Fibroblast of the aortic adventitia (primary cell): ENCODE data around the gene DNAJC5. TPM values are rescaled to one million over a fixed set of nuclear protein-coding genes. Genes with fewer than 3 reads are reported as not detected.

Experiments
- DNase-seq: peaks from one replicate; pipeline ENCODE4 v3.0.0-alpha.2; 2010; ENCODE audit warnings: low read depth
- H3K4me3 ChIP-seq: 2 replicates; pipeline ENCODE4 v1.5.1; 2011; ENCODE audit warnings: low read depth, mild to moderate bottlenecking, control low read depth, low read length, moderate library complexity
- CTCF ChIP-seq: IDR thresholded peaks from 2 replicates; pipeline ENCODE4 v1.5.1; 2011; ENCODE audit warnings: mild to moderate bottlenecking, low read length, control low read depth, inconsistent platforms; ENCODE audit not compliant: insufficient read depth
- total RNA-seq: library from RNA; depleted of rRNA; stranded (reverse); fragments of >200 nt; gene quantifications from 2 replicates; pipeline ENCODE4 v1.2.3, GENCODE V29; 2012; ENCODE audit warnings: low replicate concordance

The DNAJC5 gene
- total RNA-seq, 1 donor: 33.9 TPM

GRCh38 chr20:63950701-63951397 is 55.9 kb downstream of the DNAJC5 start:
- no peak for TF ChIP-seq CTCF
- DNase-seq: no peak
- no peak overlapping the region for H3K4me3 ChIP-seq

- no peak overlapping the region for H3K4me3 ChIP-seq
- DNase-seq: no peak
- TF ChIP-seq CTCF: no peak
Observed at GRCh38 chr20:63951398-63952209, 56.7 kb downstream of the DNAJC5 start.

- DNase-seq: no peak
- no peak overlapping the region for H3K4me3 ChIP-seq
- no peak for TF ChIP-seq CTCF
Observed at GRCh38 chr20:63952210-63952535, 57.2 kb downstream of the DNAJC5 start.

GRCh38 chr20:63952769-63953168 is 57.8 kb downstream of the DNAJC5 start:
- no peak for TF ChIP-seq CTCF
- DNase-seq: no peak
- H3K4me3 ChIP-seq: no peak overlapping the region

- TF ChIP-seq CTCF: no peak
- H3K4me3 ChIP-seq: peak overlapping the region; percentile 87
- DNase-seq: no peak
Observed at GRCh38 chr20:63953764-63954429, 59.0 kb downstream of the DNAJC5 start.

GRCh38 chr20:63955281-63955826 is 60.4 kb downstream of the DNAJC5 start:
- no peak for TF ChIP-seq CTCF
- DNase-seq: peak; percentile 36
- peak overlapping the region; percentile 87 for H3K4me3 ChIP-seq
